ENCODE data around the gene XPO5.

DNA sequence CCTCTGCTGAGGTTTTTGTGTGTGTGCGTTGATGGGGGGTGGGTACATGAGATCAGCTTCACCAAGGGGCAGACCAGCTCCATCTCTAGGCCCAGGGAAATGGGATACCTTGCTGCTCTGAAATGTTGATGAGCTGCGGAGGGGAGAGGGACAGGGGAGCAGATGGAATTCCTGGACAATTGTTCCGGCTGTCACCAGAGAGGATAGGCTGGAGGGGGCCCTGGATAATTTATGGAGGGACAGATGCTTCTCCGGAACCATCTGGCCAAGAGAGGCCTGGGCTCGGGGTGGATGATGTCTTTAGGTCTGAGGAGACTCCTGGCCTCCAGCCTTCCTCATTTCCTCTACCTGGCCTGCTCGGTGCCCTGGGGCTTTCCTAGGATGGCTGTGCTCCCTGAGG, 100.3 kb downstream of the XPO5 start:
- TF ChIP-seq, protein P1, sequence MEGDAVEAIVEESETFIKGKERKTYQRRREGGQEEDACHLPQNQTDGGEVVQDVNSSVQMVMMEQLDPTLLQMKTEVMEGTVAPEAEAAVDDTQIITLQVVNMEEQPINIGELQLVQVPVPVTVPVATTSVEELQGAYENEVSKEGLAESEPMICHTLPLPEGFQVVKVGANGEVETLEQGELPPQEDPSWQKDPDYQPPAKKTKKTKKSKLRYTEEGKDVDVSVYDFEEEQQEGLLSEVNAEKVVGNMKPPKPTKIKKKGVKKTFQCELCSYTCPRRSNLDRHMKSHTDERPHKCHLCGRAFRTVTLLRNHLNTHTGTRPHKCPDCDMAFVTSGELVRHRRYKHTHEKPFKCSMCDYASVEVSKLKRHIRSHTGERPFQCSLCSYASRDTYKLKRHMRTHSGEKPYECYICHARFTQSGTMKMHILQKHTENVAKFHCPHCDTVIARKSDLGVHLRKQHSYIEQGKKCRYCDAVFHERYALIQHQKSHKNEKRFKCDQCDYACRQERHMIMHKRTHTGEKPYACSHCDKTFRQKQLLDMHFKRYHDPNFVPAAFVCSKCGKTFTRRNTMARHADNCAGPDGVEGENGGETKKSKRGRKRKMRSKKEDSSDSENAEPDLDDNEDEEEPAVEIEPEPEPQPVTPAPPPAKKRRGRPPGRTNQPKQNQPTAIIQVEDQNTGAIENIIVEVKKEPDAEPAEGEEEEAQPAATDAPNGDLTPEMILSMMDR (IDR thresholded peaks at IDR 0.05) = no peak
- no peak for TF ChIP-seq POLR2A (IDR thresholded peaks at IDR 0.05)
